Measurements from ENCODE around the gene RHOA.

- TF ChIP-seq, protein P1, sequence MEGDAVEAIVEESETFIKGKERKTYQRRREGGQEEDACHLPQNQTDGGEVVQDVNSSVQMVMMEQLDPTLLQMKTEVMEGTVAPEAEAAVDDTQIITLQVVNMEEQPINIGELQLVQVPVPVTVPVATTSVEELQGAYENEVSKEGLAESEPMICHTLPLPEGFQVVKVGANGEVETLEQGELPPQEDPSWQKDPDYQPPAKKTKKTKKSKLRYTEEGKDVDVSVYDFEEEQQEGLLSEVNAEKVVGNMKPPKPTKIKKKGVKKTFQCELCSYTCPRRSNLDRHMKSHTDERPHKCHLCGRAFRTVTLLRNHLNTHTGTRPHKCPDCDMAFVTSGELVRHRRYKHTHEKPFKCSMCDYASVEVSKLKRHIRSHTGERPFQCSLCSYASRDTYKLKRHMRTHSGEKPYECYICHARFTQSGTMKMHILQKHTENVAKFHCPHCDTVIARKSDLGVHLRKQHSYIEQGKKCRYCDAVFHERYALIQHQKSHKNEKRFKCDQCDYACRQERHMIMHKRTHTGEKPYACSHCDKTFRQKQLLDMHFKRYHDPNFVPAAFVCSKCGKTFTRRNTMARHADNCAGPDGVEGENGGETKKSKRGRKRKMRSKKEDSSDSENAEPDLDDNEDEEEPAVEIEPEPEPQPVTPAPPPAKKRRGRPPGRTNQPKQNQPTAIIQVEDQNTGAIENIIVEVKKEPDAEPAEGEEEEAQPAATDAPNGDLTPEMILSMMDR (IDR thresholded peaks at IDR 0.05; ENCODE audit: low read depth, low read length, poor library complexity, severe bottlenecking) = no peak
- no peak for TF ChIP-seq EZH2phosphoT487 (IDR thresholded peaks at IDR 0.05; ENCODE audit: borderline replicate concordance, low read length)
These were observed 48.6 kb upstream of the RHOA start for GRCh38 chr3:49460188-49460890.
